K562 (cell line): ENCODE measurements around the gene SDSL.

Experiments
- EZH2 ChIP-seq: IDR thresholded peaks from 2 replicates; pipeline ENCODE4 v1.6.1; 2012; ENCODE audit warnings: low read depth, mild to moderate bottlenecking, inconsistent platforms, low read length, borderline replicate concordance
- FOXJ3 ChIP-seq: sonication (generic); formaldehyde crosslinking; IDR thresholded peaks from 2 replicates; pipeline ENCODE4 v1.4.0; 2020; ENCODE audit warnings: mild to moderate bottlenecking, missing genetic modification reagents
- JUNB ChIP-seq: fragments of 450-650 bp; formaldehyde crosslinking; conservative IDR thresholded peaks from 2 replicates; pipeline ENCODE4 v1.4.0; 2020; ENCODE audit warnings: mild to moderate bottlenecking
- KLF13 ChIP-seq: fragments of 450-650 bp; IDR thresholded peaks from 2 replicates; pipeline ENCODE4 v1.6.1; 2016; ENCODE audit warnings: missing genetic modification characterization, low read depth, mild to moderate bottlenecking, missing compliant biosample characterization, moderate library complexity, borderline replicate concordance
- NBN ChIP-seq: fragments of 450-650 bp; IDR thresholded peaks from 2 replicates; pipeline ENCODE4 v1.6.1; 2016; ENCODE audit warnings: low read depth, mild to moderate bottlenecking
- SRF ChIP-seq, 2 experiments: fragments of 250-450, 450-650 bp in 1 of 2; sonication (Bioruptor Pico) in 1 of 2; sonication (generic) in 1 of 2; formaldehyde crosslinking; IDR thresholded peaks; 2 replicates each; pipeline versions ENCODE4 v1.5.0 to v1.5.1; 2020 to 2022; ENCODE audit warnings: mild to moderate bottlenecking in 1 of 2, missing genetic modification reagents in 1 of 2
- TRIM24 ChIP-seq, 2 experiments: fragments of 450-650 bp; IDR thresholded peaks; 2 replicates each; pipeline ENCODE4 v1.6.1; 2016
- ZNF23 ChIP-seq: fragments of 250-450 bp; sonication (Bioruptor Pico); IDR thresholded peaks from 2 replicates; pipeline ENCODE4 v1.4.0; 2020; ENCODE audit warnings: mild to moderate bottlenecking
- ZNF239 ChIP-seq: fragments of 250-450 bp; sonication (Bioruptor Pico); IDR thresholded peaks from 2 replicates; pipeline ENCODE4 v1.4.0; 2020; ENCODE audit warnings: mild to moderate bottlenecking
- ZNF354B ChIP-seq: fragments of 250-450 bp; sonication (Bioruptor Pico); IDR thresholded peaks from 2 replicates; pipeline ENCODE4 v1.4.0; 2020
- TF ChIP-seq, protein P1 (sequence below): fragments of 250-450 bp; sonication (Bioruptor Pico); IDR thresholded peaks from 2 replicates; pipeline ENCODE4 v1.5.0; 2022; ENCODE audit warnings: mild to moderate bottlenecking
- TF ChIP-seq, protein P2 (sequence below): sonication (generic); formaldehyde crosslinking; IDR thresholded peaks from 2 replicates; pipeline ENCODE4 v1.8.0; 2022; ENCODE audit warnings: mild to moderate bottlenecking, missing genetic modification reagents
- TF ChIP-seq, protein P3 (sequence below), 3 experiments: IDR thresholded peaks in 2 of 3; conservative IDR thresholded peaks in 1 of 3; 2 replicates each; pipeline ENCODE4 v1.5.1; 2011 to 2012; ENCODE audit warnings: low read length in 3 of 3, mild to moderate bottlenecking in 3 of 3, control low read depth in 2 of 3, improper control_type of control experiment in 1 of 3, inconsistent platforms in 1 of 3, low read depth in 1 of 3, mixed read lengths in 1 of 3, moderate library complexity in 1 of 3; ENCODE audit not compliant: insufficient read depth in 2 of 3

DNA sequence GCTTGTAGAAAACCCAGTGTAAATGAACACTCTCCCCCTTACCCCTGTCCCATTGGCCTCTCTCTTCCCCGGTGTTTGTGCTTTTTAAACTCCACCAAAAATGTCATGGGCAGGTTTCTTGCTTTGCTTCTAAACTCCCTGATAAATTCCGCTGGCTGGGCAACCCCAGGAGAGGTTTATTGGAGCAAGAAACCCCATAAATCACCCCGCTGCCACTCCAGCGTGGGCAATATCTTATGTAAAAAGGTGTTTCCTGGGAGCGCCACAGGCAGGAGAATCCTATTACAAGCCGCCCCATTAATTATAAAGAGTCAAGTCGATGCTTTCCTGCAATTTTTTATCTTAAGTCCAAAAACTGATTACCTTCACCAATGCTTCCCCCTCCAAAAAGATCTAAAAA lies 26.7 kb downstream of the SDSL start:
- TF ChIP-seq EZH2 (no peak), ZNF239 (CRISPR knock-in tag) (no peak), ZNF354B (CRISPR knock-in tag) (no peak), NBN (no peak), FOXJ3 (CRISPR knock-in tag) (no peak), TRIM24 (IDR thresholded peaks at IDR 0.05) (no peak), ZNF23 (CRISPR knock-in tag) (no peak), SRF (CRISPR knock-in tag; IDR thresholded peaks at IDR 0.05) (no peak), KLF13 (tag) (no peak), JUNB (CRISPR knock-in tag) (no peak)
- TF ChIP-seq, protein P1, sequence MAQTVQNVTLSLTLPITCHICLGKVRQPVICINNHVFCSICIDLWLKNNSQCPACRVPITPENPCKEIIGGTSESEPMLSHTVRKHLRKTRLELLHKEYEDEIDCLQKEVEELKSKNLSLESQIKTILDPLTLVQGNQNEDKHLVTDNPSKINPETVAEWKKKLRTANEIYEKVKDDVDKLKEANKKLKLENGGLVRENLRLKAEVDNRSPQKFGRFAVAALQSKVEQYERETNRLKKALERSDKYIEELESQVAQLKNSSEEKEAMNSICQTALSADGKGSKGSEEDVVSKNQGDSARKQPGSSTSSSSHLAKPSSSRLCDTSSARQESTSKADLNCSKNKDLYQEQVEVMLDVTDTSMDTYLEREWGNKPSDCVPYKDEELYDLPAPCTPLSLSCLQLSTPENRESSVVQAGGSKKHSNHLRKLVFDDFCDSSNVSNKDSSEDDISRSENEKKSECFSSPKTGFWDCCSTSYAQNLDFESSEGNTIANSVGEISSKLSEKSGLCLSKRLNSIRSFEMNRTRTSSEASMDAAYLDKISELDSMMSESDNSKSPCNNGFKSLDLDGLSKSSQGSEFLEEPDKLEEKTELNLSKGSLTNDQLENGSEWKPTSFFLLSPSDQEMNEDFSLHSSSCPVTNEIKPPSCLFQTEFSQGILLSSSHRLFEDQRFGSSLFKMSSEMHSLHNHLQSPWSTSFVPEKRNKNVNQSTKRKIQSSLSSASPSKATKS (CRISPR knock-in tag) = no peak
- TF ChIP-seq, protein P2, sequence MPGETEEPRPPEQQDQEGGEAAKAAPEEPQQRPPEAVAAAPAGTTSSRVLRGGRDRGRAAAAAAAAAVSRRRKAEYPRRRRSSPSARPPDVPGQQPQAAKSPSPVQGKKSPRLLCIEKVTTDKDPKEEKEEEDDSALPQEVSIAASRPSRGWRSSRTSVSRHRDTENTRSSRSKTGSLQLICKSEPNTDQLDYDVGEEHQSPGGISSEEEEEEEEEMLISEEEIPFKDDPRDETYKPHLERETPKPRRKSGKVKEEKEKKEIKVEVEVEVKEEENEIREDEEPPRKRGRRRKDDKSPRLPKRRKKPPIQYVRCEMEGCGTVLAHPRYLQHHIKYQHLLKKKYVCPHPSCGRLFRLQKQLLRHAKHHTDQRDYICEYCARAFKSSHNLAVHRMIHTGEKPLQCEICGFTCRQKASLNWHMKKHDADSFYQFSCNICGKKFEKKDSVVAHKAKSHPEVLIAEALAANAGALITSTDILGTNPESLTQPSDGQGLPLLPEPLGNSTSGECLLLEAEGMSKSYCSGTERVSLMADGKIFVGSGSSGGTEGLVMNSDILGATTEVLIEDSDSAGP (CRISPR knock-in tag) = no peak
- TF ChIP-seq, protein P3, sequence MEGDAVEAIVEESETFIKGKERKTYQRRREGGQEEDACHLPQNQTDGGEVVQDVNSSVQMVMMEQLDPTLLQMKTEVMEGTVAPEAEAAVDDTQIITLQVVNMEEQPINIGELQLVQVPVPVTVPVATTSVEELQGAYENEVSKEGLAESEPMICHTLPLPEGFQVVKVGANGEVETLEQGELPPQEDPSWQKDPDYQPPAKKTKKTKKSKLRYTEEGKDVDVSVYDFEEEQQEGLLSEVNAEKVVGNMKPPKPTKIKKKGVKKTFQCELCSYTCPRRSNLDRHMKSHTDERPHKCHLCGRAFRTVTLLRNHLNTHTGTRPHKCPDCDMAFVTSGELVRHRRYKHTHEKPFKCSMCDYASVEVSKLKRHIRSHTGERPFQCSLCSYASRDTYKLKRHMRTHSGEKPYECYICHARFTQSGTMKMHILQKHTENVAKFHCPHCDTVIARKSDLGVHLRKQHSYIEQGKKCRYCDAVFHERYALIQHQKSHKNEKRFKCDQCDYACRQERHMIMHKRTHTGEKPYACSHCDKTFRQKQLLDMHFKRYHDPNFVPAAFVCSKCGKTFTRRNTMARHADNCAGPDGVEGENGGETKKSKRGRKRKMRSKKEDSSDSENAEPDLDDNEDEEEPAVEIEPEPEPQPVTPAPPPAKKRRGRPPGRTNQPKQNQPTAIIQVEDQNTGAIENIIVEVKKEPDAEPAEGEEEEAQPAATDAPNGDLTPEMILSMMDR (IDR thresholded peaks at IDR 0.05 in 2 of 3, conservative IDR thresholded peaks at IDR 0.05 in 1 of 3; ENCODE audit: insufficient read depth in 2 of 3, low read depth in 1 of 3, low read length in 3 of 3) = no peak
